ENCODE data around the gene SEZ6L. TPM values are rescaled to one million over a fixed set of nuclear protein-coding genes. Genes with fewer than 3 reads are reported as not detected.

Gene SEZ6L
- total and polyA plus RNA-seq, 10 of the 15 experiments (the other 5 are each of a cell fraction or from before 2014, with no cell fraction given) = not detected

DNA sequence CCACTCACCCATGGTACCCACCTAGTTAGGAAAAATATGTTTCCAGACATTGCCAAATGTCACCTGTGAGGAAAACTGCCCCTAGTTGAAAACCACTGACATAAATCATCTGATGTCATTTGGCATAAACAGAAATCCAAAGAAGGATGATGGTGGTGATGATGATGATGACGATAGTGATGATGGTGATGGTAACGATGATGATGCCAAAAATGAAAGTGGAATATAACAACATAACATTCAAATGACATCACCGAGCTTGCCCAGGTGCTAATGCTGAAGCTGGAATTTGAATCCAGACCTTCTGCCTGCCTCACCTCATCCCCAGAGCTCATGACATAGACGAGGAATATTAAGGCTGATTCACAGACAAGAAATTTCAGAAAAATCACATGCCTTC is 167.5 kb downstream of the SEZ6L start:
- Histone ChIP-seq H3K4me3 (no peak overlapping the region), H2AFZ (ENCODE audit: control insufficient read depth, low read depth, low read length) (no peak overlapping the region), H3K9me3 (replicated peaks; ENCODE audit: control insufficient read depth, insufficient read depth, low read length) (no peaks in the 10 kb centered on the region), H3K79me2 (ENCODE audit: control insufficient read depth, insufficient read depth, low read length) (no peaks in the 10 kb centered on the region), H3K4me2 (ENCODE audit: control insufficient read depth, insufficient read depth) (no peak overlapping the region), H3K36me3 (ENCODE audit: control insufficient read depth in 2 of 2, insufficient read depth in 2 of 2, low read length in 1 of 2) (no peaks in the 10 kb centered on the region), H3K9ac (ENCODE audit: control insufficient read depth, insufficient read depth, low read length) (no peak overlapping the region), H4K20me1 (ENCODE audit: control insufficient read depth, insufficient read depth) (no peaks in the 10 kb centered on the region), H3K27ac (ENCODE audit: control insufficient read depth, insufficient read depth) (no peak overlapping the region), H3K27me3 (replicated peaks in 1 of 2; ENCODE audit: control insufficient read depth in 2 of 2, insufficient read depth in 2 of 2, low read length in 1 of 2) (peaks cover 0 to 5% of the 10 kb centered on the region in 2 experiments; a peak in 1 of 4 replicates), H3K4me1 (ENCODE audit: control insufficient read depth, insufficient read depth, low read length) (no peaks in the 10 kb centered on the region)
- FAIRE-seq = no peak
- no TSS peak for BruUV-seq (replicated peaks)
- ChIA-PET RAD21 (ENCODE audit: unreplicated experiment) (interaction anchor here (0.9 to 1.0 kb wide), 2 partner anchors 11 to 564 kb away, joined by 3 read pairs; no protein-coding TSS in a partner anchor), SMC1A (ENCODE audit: uncharacterized antibody, unreplicated experiment) (interaction anchor here (1.7 kb wide), 1 partner anchor 564 kb away, joined by 5 read pairs; no protein-coding TSS in a partner anchor), POLR2A (no interaction called here), CTCF (interaction anchor here (1.5 kb wide), 1 partner anchor 28 kb away, joined by 4 read pairs; no protein-coding TSS in a partner anchor)
- in situ Hi-C loops (cut with MboI) = loop anchor here (10.0 kb wide), 1 partner anchor 462 kb away; no protein-coding TSS in a partner anchor
- 7% methylated on average over 4 of the region's 4 CpGs for WGBS (ENCODE audit: insufficient coverage, insufficient replicate concordance, low lambda C conversion rate, missing lambda C conversion rate)
- intact Hi-C loops (cut with micrococcal nuclease; ENCODE audit: unreplicated experiment) = loop anchor here (10.0 kb wide), 1 partner anchor 162 kb away; no protein-coding TSS in a partner anchor
- TF ChIP-seq MEF2A (IDR thresholded peaks at IDR 0.05; ENCODE audit: insufficient read depth, low read depth, low read length) (no peak), SRF (IDR thresholded peaks at IDR 0.05; ENCODE audit: low read depth in 2 of 2, low read length in 2 of 2) (no peak), ESRRA (IDR thresholded peaks at IDR 0.05; ENCODE audit: low read length) (no peak)
- ATAC-seq = no peak
- DNase-seq (ENCODE audit: low read depth, low spot score) = no peak

DNA sequence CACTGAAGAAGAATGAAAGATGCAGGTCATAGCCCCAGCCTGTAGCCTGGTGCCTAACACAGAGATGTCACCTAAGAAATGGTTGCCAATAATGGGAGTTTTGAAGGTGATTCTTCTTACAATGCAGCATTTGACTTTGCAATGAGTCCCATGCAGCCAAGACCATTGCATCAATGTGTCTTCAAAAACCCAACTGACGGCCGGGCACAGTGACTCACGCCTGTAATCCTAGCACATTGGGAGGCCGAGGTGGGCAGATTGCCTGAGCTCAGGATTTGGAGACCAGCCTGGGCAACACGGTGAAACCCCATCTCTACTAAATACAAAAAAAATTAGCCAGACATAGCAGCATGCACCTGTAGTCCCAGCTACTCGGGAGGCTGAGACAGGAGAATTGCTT is 170.5 kb downstream of the SEZ6L start:
- Histone ChIP-seq H3K9ac (ENCODE audit: control insufficient read depth, insufficient read depth, low read length) (no peak overlapping the region), H3K4me1 (ENCODE audit: control insufficient read depth, insufficient read depth, low read length) (no peaks in the 10 kb centered on the region), H4K20me1 (ENCODE audit: control insufficient read depth, insufficient read depth) (no peaks in the 10 kb centered on the region), H3K27me3 (replicated peaks in 1 of 2; ENCODE audit: control insufficient read depth in 2 of 2, insufficient read depth in 2 of 2, low read length in 1 of 2) (peaks cover 2 to 5% of the 10 kb centered on the region in 2 experiments; a peak in 1 of 4 replicates), H3K9me3 (replicated peaks; ENCODE audit: control insufficient read depth, insufficient read depth, low read length) (no peaks in the 10 kb centered on the region), H3K4me3 (no peak overlapping the region), H3K79me2 (ENCODE audit: control insufficient read depth, insufficient read depth, low read length) (no peaks in the 10 kb centered on the region), H2AFZ (ENCODE audit: control insufficient read depth, low read depth, low read length) (no peak overlapping the region), H3K4me2 (ENCODE audit: control insufficient read depth, insufficient read depth) (no peak overlapping the region), H3K27ac (ENCODE audit: control insufficient read depth, insufficient read depth) (no peak overlapping the region), H3K36me3 (ENCODE audit: control insufficient read depth in 2 of 2, insufficient read depth in 2 of 2, low read length in 1 of 2) (no peaks in the 10 kb centered on the region)
- CTCF ChIA-PET = interaction anchor here (2.3 kb wide), 1 partner anchor 9 kb away, joined by 11 read pairs; no protein-coding TSS in a partner anchor
- WGBS (ENCODE audit: insufficient coverage, insufficient replicate concordance, low lambda C conversion rate, missing lambda C conversion rate) = 30% methylated on average over 6 of the region's 6 CpGs
- DNase-seq (ENCODE audit: low read depth, low spot score) (no peak), ATAC-seq (no peak), FAIRE-seq (no peak)
- BruUV-seq (replicated peaks) = no TSS peak
- in situ Hi-C loops (cut with MboI) (loop anchor here (5.0 to 10.0 kb wide), 2 partner anchors 465 to 862 kb away; no protein-coding TSS in a partner anchor), intact Hi-C loops (cut with micrococcal nuclease; ENCODE audit: unreplicated experiment) (loop anchor here (10.0 kb wide), 2 partner anchors 55 to 165 kb away; no protein-coding TSS in a partner anchor)
- RAD21 ChIA-PET (ENCODE audit: unreplicated experiment) = no interaction called here
- SMC1A ChIA-PET (ENCODE audit: uncharacterized antibody, unreplicated experiment) = no interaction called here
- POLR2A ChIA-PET = no interaction called here
- TF ChIP-seq FOXM1 (IDR thresholded peaks at IDR 0.05; ENCODE audit: low read depth, low read length) (no peak), ZNF24 (IDR thresholded peaks at IDR 0.05) (no peak)
